HG03039 (cell line): ENCODE measurements around the gene SLC5A1.
"Not testable (repeated sequence)": the region's sequence is repeated elsewhere in the genome, so short reads cannot be mapped to it uniquely, and the experiment has no call there.

ENCODE experiments used
- ATAC-seq: cut with Tn5 transposase; IDR thresholded peaks from one replicate; pipeline ENCODE4 v1.9.1; 2021; ENCODE audit warnings: mild to moderate bottlenecking, moderate library complexity; ENCODE audit not compliant: unreplicated experiment

Gene SLC5A1

GRCh38 chr22:32083814-32084213 lies 40.8 kb downstream of the SLC5A1 start:
- no peak for ATAC-seq

- ATAC-seq: no peak
Measured at GRCh38 chr22:32088084-32088483, 45.0 kb downstream of the SLC5A1 start.

DNA sequence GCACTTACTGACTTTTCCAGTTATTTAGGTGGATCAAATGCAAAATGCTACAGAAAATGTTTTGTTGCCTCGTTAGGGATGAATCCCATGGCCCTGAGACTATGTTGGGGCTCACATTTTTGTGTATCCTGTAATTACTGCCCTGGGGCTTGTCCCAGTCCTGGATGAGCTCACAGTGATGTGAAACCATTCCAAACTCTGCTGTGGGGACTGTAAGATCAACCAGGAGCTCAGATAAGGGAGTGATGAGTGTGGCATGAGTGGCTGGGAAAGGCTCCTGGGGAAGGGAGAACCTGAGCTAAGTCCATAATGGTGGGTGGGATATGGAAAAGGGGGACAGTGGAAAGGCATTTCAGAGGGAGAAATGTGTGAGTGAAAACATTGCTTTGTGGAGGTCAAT lies 54.0 kb downstream of the SLC5A1 start:
- ATAC-seq: no peak

DNA sequence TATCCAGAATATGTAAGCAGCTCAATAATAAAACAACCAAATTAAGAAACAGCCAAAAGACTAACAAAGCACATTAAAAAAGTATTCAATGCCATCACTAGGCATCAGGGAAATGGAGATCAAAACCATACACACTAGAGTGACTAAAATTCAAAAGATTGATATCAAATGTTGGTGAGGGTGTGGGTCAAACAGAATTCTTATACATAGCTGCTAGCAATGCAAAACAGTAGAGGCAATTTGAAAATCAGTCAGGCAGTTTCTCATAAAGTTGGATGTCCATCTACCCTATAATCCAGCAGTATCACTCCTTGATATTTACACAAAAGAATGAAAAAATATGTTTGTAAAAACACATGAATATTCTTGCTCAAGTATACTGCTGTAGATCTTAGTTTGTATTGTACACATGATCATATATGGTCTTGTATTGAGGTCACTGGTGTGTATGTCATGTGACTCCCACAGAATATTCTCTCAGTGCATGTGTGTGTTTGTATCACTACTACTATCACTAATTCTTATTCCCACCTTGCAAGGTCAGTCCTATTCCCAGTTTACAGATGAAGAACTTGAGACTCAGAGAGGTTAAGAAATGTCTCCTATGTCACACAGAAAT lies 54.9 kb downstream of the SLC5A1 start:
- no peak for ATAC-seq

DNA sequence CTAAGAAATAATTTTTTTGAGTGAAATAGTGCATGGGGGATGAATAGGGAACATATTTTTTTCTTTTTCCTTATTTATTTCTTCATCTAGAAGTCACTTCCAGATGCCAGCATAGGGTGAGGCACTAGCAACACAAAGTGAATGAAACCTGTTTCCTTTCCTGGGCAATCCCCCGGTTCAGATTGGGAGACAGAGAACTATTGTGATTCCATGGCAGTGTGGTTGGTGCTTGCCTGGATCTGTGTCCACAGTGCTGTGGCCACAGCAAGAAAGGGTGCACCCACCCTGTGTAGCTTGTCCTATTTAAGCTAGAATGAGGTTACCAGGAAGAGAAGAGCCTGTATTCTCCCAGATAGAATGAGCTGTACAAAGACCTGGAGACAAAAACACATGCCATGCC lies 57.6 kb downstream of the SLC5A1 start:
- ATAC-seq: no peak

- ATAC-seq: no peak
Measured at GRCh38 chr22:32103658-32104315, 60.7 kb downstream of the SLC5A1 start.

DNA sequence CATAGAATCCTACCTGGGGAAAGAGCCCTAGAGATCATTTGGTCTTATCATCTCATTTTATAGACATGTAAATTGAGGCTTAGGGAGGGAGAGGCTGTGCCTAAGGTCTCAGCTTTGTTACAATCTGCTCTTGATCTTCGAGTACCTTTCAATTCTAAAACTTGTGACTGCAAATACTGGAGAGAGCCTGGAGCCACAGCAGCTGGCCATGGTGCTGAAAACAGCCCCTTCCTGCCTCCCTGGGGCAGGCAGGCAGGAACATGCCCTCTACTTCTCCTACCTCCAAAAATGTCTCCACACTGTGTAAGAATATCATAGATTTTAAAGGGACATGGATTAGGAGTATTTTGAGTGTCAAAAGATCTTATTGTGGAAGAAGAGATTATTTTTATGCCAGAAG lies 63.9 kb downstream of the SLC5A1 start:
- ATAC-seq: no peak

DNA sequence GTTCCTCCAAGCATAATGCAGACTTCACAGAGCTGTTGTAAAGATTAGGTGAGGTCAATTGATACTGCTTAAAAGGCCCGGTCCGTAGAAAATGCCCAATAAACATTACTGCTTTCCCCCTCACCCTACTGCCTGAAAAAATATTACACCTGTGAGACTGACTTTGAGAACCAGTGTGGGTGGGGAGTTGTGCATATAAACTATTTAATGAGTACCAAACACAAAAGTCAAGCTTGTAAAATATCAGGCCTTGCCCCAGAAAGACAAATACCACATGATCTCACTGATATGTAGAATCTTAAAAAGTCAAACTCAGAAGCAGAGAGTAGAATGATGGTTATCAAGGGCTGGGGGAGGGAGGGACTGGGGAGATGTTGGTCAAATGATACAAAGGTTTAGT lies 69.3 kb downstream of the SLC5A1 start:
- no peak for ATAC-seq

DNA sequence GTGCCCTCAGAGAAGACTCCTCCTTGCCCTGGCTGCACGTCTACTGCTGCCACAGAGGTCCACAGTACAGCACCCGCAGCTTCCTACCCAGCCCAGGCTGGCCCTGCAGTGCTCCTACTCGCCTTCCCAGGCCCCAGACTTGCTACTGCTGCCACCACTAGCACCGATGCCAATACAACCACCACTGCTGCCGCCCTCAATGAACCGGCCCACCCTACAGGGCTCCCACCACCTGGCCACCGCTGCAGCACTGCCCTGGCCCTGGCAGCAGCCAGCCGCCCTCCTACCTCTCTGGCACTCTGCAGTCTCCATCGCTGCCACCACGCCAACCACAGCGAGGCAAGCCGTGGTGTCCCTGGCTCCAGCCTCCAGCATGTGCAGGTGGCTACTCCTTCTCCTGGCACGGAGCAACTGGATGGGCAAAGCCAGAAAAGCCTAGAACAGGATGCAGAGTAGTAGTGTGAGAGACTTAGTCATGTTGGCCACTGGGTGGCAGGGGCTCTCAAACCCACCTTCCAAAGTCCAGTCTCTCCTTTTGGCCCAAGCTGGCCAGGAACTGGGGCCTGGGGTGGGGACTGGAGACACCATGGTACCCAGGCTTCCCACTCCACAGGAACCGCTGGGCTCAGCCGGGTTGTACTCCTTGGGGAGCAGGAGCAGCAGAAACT lies 76.6 kb downstream of the SLC5A1 start:
- no peak for ATAC-seq

DNA sequence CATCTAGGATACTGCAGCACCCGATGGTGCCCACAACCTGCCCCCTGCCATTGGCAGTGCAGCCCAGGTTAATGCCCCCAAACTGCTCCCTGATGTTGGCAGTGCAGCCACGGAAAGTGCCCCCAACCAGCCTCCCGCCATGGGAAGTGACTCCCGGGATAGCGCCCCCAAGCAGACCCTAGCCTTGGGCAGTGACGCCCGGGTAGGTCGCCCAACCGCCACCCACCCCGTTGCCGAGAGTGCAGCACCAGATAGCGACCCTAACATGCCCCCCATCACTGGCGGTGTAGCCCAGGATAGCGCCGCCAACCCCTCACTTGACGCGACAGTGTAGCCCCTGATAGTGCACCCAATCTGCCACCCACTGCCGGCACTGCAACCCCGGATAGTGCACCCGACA lies 77.5 kb downstream of the SLC5A1 start:
- no peak for ATAC-seq

- no peak for ATAC-seq
Measured at GRCh38 chr22:32122899-32123298, 79.8 kb downstream of the SLC5A1 start.

- no peak for ATAC-seq
Measured at GRCh38 chr22:32123657-32124056, 80.6 kb downstream of the SLC5A1 start.

DNA sequence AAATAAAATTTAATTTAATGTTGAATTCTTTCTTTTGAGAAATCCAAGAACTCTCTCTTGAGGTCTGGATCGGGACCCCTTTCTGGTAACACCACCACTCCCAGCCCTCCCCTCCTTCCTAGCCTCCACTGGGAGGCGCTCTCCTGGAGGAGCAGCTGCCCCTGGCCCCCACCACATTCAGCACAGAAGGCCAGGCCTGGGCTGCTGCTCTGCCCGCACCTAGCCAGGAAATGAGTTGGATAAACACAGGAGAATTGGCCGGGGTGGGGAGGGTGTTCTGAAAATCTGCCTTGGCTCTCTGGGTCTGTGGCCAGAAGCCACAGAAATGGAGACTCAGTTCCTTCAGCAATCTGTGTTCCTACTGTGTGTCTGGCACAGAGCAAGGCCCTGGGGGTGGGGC lies 84.8 kb downstream of the SLC5A1 start:
- no peak for ATAC-seq

DNA sequence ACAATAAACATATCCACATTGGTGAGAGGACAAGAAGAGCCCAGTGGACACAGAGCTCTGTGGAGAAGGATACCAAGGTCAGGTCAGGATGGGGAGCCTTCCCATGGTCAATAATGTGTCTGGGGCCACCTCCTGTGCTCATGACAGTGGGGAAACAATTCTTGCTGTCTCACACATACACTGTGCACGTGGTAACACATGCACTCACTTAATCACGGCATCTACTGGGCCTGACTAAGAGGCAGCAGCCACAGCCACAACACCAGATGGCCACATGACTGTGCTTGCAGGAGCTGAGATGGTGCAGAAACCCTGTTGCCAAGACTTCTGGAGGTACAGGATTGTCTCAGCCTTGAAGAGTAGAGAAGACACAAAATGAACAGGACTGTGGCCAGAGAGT lies 87.4 kb downstream of the SLC5A1 start:
- no peak for ATAC-seq

DNA sequence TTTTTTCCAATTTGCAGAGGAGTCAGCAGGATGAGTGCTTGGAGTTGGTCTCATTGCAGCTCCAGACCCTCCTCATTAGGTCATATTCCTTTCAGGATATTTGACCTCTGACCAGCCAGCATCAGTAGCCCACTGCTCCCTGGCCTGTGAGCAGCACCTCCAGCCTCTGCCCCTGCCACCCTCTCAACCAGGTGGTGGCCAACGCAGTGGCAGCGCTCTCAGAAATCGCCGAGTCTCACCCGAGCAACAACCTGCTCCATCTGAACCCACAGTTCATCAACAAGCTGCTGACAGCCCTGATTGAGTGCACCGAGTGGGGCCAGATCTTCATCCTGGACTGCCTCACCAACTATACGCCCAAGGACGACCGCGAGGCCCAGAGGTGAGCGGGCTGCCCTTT lies 89.1 kb downstream of the SLC5A1 start:
- no peak for ATAC-seq

DNA sequence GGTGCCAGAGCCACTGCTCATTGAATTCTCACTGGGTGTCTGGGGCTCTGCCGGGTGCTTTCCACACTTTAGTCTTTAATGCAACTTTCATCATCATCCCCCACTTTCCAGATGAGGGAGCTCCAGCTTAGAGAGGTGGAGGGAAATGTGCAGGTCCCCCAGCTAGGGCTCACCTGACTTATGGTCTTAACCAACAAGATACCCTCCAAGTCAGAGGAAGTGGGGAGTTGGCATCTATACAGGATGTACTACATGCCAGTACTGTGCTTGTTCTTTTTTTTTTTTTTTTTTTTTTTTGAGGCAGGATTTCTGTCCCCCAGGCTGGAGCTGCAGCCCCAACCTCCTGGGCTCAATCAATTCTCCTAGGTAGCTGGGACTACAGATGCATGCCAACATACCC lies 89.7 kb downstream of the SLC5A1 start:
- no peak for ATAC-seq

- ATAC-seq: not testable (repeated sequence)
Measured at GRCh38 chr22:32134796-32135195, 91.7 kb downstream of the SLC5A1 start.

GRCh38 chr22:32135958-32136357 lies 92.9 kb downstream of the SLC5A1 start:
- not testable (repeated sequence) for ATAC-seq

DNA sequence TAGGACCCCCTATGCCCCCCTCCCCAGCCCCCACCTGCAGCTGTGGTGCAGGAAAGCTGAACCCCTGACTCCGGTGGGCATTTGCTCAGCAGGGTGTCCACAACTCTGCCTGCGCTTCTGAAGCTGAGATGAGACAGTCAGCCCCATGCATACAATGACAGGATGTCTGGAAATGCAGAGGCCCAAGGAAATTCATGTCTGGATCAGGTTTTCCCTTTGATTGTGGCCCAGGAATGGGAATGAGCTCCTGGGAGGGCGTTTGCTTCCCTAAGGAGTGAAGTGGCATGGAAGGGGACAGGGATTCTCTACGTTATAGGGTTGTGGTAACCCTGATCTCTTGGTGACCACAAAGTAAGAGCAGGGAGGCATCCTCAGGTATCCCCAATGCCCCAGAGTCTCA lies 93.8 kb downstream of the SLC5A1 start:
- ATAC-seq: not testable (repeated sequence)

DNA sequence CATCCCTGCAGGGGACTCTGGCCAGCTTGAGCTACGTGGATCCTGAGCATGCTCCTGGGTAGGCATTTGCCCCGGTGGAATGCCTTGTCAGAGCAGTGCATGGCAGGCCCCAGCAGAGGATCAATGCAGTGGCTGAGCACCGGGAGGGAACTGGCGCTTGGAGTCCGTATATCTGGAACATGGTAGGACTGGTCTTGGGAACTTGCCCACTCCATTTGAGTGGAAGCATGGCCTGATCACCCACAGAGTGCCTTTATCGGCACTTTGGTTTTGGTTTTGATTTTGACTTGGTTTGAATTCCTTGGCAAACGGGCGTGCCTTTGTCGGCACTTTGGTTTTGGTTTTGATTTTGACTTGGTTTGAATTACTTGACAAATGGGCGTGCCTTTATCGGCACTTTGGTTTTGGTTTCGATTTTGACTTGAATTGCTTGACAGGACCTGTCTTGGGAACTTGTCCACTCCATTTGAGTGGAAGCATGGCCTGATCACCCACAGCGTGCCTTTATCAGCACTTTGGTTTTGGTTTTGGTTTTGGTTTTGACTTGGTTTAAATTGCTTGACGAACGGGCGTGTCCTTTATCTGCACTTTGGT lies 94.8 kb downstream of the SLC5A1 start:
- not testable (repeated sequence) for ATAC-seq

DNA sequence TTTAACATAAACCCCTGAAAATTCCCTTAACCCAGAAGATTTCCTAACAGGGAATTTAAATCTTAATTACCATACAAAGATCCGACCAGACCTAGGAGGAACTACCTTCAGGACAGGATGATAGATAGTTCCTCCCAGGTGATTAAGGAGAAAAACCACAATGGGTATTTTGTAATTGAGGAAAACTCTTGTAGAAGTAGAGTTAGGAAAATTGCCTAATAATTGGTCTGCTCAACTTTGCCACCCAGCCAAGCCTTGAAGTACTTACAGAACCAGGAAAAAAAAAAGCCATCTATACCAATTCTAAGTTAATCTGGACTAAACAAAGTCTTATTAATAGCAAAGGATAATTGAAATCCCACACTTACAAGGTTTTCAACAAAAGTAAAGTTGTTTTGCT lies 95.5 kb downstream of the SLC5A1 start:
- not testable (repeated sequence) for ATAC-seq

DNA sequence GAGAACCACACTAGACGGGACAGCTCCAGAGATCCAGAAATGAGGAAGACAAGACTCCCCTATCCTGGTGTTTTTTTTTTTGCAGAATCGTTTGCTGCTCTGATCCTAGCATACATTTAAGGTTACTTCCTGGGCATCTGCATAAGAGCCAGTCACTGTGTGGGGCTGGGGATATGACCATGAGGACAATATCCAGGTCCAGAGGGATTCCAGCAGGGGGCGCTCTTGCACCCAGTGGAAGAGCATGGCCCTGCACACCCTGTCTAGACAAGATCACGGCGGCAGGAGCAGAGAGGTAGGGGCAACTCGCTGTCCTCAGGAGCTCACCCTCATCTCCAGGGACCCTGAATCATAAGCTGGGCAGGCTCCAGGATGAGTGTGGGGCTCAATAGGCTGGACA lies 97.6 kb downstream of the SLC5A1 start:
- not testable (repeated sequence) for ATAC-seq
